ENCODE measurements around the gene PIK3AP1. TPM values are rescaled to one million over a fixed set of nuclear protein-coding genes. Genes with fewer than 3 reads are reported as not detected.

Gene PIK3AP1
- total and polyA plus RNA-seq, 10 of the 15 experiments (the other 5 are each of a cell fraction or from before 2014, with no cell fraction given) = 26.2 to 306 (median 119) TPM

DNA sequence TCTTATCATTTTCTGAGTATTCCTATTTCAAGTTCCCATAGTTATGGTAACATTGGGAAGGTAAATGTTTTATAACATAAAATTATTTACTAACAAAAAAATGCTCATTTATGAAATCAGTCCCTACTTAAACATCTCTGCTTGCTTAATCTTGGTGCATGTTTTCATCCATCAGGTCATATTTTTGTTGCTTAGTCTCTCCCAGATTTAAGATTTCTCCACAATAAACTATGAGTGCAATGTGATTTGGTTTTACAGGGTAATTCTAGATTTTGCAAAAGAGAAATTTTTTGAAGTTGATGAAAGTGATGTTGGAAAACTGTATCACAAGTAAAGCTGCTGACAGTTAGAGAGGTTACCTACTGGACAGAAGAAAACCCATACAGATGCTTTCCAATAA, 28.6 kb downstream of the PIK3AP1 start (continued):
- TF ChIP-seq FOS (IDR thresholded peaks at IDR 0.05; ENCODE audit: borderline replicate concordance, extremely low read depth, insufficient read length) (no peak), ZBED1 (IDR thresholded peaks at IDR 0.05; ENCODE audit: borderline replicate concordance) (no peak), STAT1 (conservative IDR thresholded peaks at IDR 0.05) (no peak), SMAD5 (IDR thresholded peaks at IDR 0.05; ENCODE audit: low read depth) (no peak), SMARCA5 (IDR thresholded peaks at IDR 0.05) (no peak)

DNA sequence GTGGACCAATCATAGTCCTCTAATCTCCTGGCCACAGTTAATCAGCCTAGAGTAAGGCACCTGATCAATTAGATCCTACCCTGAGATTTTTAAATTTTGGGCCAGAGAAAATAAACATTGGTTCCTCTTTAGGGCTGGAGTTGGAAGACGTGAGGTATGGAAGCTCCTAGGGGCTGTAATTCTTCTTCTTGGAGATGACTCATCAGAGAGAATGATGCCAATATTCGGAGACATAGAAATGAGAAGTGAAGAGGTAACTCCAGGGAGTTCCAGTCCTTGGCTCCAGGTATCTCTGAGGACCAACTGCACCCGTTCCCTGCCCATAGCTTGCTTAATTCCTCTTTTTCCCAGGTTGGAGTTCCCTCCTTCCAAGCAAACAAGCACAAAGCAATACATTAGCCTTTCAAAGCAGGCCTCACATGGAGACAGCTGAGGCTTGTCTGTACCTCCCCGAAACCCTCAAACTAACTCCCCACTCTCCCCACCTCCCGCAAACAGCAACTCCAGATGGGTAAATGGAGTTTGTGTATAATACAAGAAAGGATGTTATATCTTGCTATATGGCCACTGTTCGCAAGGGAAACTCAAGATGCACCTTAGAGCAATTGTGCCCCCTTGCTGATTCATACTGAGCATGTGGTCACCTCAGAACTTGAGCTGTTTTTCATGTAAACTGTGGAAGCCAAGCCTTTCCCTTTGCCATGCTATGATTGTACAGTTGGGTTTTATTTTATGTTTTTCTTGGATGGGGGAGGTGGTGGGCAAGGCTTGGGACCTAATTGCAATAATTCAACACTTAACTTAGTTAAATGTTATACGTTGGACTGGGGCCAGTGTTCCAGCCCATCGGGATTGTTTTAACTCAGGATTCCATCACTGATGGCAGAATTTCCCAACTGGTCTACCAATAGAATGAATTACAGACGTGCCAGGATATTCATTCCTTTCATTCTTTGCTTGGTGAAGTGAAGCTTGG, 29.3 kb downstream of the PIK3AP1 start:
- ChIA-PET CTCF (interaction anchor here (0.7 to 3.7 kb wide), 16 partner anchors 9 to 335 kb away, joined by 3 to 24 read pairs (median 4); partner anchors contain the start of gene TLL2), RAD21 (ENCODE audit: unreplicated experiment) (interaction anchor here (0.8 to 11.6 kb wide), 10 partner anchors 10 to 50 kb away, joined by 3 to 176 read pairs (median 7); no protein-coding TSS in a partner anchor), POLR2A (interaction anchor here (0.6 to 3.7 kb wide), 4 partner anchors 11 to 98 kb away, joined by 3 to 21 read pairs (median 6); no protein-coding TSS in a partner anchor), SMC1A (ENCODE audit: uncharacterized antibody, unreplicated experiment) (interaction anchor here (0.7 to 9.7 kb wide), 12 partner anchors 8 to 51 kb away, joined by 3 to 95 read pairs (median 13); no protein-coding TSS in a partner anchor)
- no peak overlapping the region for H3K4me2 ChIP-seq (ENCODE audit: control insufficient read depth, insufficient read depth)
- no peak overlapping the region for H2AFZ ChIP-seq (ENCODE audit: control insufficient read depth, low read depth, low read length)
- H3K36me3 ChIP-seq (ENCODE audit: control insufficient read depth in 2 of 2, insufficient read depth in 2 of 2, low read length in 1 of 2) = peaks cover 1 to 20% of the 10 kb centered on the region in 2 experiments; a peak in 2 of 4 replicates
- H3K4me3 ChIP-seq = no peak overlapping the region
- H3K27me3 ChIP-seq (replicated peaks in 1 of 2; ENCODE audit: control insufficient read depth in 2 of 2, insufficient read depth in 2 of 2, low read length in 1 of 2) = no peaks in the 10 kb centered on the region
- no peaks in the 10 kb centered on the region for H3K9me3 ChIP-seq (replicated peaks; ENCODE audit: control insufficient read depth, insufficient read depth, low read length)
- ATAC-seq = peak; percentile 64
- H3K27ac ChIP-seq (ENCODE audit: control insufficient read depth, insufficient read depth) = no peak overlapping the region
- 17% methylated on average over 9 of the region's 9 CpGs for WGBS (ENCODE audit: insufficient coverage, insufficient replicate concordance, low lambda C conversion rate, missing lambda C conversion rate)
- H3K9ac ChIP-seq (ENCODE audit: control insufficient read depth, insufficient read depth, low read length) = no peak overlapping the region
- in situ Hi-C loops (cut with MboI) (no loop called here), intact Hi-C loops (cut with micrococcal nuclease; ENCODE audit: unreplicated experiment) (no loop called here)
- BruUV-seq (replicated peaks) = no TSS peak
- DNase-seq (ENCODE audit: low read depth, low spot score) = no peak
- peaks cover 31% of the 10 kb centered on the region for H3K4me1 ChIP-seq (ENCODE audit: control insufficient read depth, insufficient read depth, low read length)
- no peak for FAIRE-seq
- peaks cover 86% of the 10 kb centered on the region for H3K79me2 ChIP-seq (ENCODE audit: control insufficient read depth, insufficient read depth, low read length)
- H4K20me1 ChIP-seq (ENCODE audit: control insufficient read depth, insufficient read depth) = peaks cover 5% of the 10 kb centered on the region
- TF ChIP-seq, protein P1, sequence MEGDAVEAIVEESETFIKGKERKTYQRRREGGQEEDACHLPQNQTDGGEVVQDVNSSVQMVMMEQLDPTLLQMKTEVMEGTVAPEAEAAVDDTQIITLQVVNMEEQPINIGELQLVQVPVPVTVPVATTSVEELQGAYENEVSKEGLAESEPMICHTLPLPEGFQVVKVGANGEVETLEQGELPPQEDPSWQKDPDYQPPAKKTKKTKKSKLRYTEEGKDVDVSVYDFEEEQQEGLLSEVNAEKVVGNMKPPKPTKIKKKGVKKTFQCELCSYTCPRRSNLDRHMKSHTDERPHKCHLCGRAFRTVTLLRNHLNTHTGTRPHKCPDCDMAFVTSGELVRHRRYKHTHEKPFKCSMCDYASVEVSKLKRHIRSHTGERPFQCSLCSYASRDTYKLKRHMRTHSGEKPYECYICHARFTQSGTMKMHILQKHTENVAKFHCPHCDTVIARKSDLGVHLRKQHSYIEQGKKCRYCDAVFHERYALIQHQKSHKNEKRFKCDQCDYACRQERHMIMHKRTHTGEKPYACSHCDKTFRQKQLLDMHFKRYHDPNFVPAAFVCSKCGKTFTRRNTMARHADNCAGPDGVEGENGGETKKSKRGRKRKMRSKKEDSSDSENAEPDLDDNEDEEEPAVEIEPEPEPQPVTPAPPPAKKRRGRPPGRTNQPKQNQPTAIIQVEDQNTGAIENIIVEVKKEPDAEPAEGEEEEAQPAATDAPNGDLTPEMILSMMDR (IDR thresholded peaks at IDR 0.05 in 2 of 3, conservative IDR thresholded peaks at IDR 0.05 in 1 of 3; ENCODE audit: control insufficient read depth in 2 of 3, extremely low read depth in 1 of 3, insufficient read depth in 1 of 3, low read depth in 3 of 3, low read length in 3 of 3) = peak in 1 of 3 experiments; percentile 35; a peak in 2 of 6 replicates
- TF ChIP-seq IRF4 (IDR thresholded peaks at IDR 0.05; ENCODE audit: low read depth, low read length) (0 out of 2 replicates have a peak, but pooled peaks have one; percentile 59), JUNB (IDR thresholded peaks at IDR 0.05) (peak; percentile 66), IKZF2 (IDR thresholded peaks at IDR 0.05) (peak in 1 of 2 experiments; percentile 26; a peak in 1 of 4 replicates), CREB1 (IDR thresholded peaks at IDR 0.05; ENCODE audit: low read depth) (no peak), EED (IDR thresholded peaks at IDR 0.05; ENCODE audit: low read depth) (peak; percentile 67), JUND (IDR thresholded peaks at IDR 0.05; ENCODE audit: low read depth, low read length) (no peak; the same call in 1 of the 2 replicates), SIX5 (IDR thresholded peaks at IDR 0.05; ENCODE audit: low read depth, low read length, severe bottlenecking) (no peak), BMI1 (IDR thresholded peaks at IDR 0.05; ENCODE audit: borderline replicate concordance) (no peak)
- TF ChIP-seq, protein P2, sequence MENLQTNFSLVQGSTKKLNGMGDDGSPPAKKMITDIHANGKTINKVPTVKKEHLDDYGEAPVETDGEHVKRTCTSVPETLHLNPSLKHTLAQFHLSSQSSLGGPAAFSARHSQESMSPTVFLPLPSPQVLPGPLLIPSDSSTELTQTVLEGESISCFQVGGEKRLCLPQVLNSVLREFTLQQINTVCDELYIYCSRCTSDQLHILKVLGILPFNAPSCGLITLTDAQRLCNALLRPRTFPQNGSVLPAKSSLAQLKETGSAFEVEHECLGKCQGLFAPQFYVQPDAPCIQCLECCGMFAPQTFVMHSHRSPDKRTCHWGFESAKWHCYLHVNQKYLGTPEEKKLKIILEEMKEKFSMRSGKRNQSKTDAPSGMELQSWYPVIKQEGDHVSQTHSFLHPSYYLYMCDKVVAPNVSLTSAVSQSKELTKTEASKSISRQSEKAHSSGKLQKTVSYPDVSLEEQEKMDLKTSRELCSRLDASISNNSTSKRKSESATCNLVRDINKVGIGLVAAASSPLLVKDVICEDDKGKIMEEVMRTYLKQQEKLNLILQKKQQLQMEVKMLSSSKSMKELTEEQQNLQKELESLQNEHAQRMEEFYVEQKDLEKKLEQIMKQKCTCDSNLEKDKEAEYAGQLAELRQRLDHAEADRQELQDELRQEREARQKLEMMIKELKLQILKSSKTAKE (IDR thresholded peaks at IDR 0.05; ENCODE audit: low read depth, poor library complexity, severe bottlenecking) = peak; percentile 36
- TF ChIP-seq, protein P3, sequence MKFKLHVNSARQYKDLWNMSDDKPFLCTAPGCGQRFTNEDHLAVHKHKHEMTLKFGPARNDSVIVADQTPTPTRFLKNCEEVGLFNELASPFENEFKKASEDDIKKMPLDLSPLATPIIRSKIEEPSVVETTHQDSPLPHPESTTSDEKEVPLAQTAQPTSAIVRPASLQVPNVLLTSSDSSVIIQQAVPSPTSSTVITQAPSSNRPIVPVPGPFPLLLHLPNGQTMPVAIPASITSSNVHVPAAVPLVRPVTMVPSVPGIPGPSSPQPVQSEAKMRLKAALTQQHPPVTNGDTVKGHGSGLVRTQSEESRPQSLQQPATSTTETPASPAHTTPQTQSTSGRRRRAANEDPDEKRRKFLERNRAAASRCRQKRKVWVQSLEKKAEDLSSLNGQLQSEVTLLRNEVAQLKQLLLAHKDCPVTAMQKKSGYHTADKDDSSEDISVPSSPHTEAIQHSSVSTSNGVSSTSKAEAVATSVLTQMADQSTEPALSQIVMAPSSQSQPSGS (IDR thresholded peaks at IDR 0.05; ENCODE audit: low read length) = no peak

Measured in GM12878 (cell line).